GM21786 (cell line): Measurements from ENCODE around the gene CHRNA5.

Experiments
- ATAC-seq: cut with Tn5 transposase; IDR thresholded peaks from one replicate; pipeline ENCODE4 v1.9.1; 2021; ENCODE audit not compliant: unreplicated experiment

The CHRNA5 gene

DNA sequence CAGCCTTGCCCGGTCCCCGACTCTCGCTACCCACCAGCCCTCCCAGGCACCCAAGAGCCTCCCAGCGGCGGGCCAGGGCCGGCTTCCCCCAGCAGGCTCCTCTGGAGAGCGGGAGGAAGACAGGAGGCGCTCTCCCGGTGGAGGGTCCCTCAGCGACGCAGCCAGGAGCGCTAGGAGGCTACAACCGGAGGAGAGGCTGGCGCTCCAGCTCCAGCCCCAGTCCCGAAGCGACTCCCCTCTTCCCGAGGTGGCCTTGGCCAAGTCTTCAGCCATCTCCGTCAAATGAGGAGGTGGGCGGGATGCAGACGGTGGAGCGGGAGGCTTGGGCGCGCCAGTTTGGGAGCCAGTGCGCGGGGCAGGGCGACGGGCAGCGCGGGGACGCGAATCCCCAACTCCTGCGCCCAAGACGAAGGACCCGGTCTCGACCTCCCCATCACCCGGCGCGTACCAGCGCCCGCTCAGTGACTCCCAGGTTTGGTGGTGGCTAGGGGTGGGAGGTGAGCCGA lies 54.8 kb downstream of the CHRNA5 start:
- ATAC-seq, result no peak

DNA sequence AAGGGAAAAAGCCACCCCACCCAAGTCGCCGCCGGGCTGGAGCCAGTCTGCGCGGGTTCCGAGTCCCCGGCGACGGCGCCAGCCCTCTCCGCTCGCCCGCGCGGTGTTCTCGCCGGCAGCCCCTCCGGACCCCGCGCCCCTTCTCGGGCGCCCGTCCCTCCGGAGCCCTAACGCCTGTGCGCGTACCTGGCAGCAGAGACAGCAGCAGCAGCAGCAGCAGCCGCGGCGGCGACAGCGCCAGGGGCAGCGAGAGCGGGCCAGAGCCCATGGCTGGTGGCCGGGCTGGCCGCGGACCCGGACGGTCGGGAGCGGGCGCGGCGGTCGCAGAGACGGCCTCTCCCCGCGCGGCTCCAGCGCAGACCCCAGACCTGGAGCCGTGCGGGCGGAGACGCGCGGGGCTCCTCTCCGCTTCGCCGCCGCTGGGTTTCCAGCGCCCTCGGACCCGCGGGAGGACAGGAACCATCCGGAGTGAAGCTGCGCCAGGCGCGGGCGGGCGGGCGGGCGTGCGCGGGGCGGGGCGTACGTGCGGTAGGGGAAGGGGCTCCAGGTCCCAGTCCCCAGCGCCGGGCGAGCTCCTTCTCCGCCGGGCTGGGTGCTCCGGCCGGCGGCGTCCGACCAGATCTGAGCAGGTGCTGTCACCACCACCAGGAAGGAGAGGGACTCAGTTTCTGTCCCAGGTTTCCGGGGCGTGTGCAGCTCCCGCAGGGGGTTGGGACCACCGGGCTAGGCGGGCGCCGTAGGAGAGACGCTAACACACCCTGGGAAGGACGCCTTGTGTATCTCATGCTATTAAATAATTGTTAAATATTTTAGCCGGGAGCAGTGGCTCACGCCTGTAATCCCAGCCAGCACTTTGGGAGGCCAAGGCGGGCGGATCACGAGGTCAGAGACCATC lies 55.5 kb downstream of the CHRNA5 start, which contains the start of gene CHRNA3:
Gene CHRNA3 (minus strand): TSS at position 470 of the 895 bp plus-strand sequence. CDS start 202 bp downstream, at position 268.
- no peak for ATAC-seq

DNA sequence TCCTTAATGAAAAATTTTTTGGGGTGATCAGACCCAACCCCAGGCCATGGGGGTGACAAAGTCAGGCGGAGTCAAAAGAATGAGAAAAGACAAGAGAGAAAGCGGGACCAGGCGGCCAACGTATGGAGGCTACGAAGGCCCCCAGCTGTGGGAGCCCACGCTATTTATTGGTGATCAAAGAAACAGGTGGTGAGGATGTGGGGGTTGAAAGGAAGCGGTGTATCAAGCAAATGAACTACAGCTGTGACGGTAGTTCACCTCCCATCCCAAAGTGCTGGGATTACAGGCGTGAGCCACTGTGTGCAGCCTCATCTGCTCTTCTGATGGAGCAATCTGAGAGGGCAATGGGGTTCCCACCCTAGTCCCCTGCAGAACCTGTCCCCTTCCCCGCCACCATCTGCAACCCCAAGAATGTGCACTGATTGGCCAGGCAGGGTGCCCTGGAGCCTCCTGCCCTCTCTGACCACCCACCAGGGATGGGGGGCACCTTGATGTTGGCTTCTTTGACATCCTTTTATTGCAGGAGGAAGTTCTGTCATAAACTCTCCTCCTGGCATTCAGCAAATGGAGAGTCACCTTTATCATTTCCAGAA lies 56.6 kb downstream of the CHRNA5 start:
- ATAC-seq, result no peak

DNA sequence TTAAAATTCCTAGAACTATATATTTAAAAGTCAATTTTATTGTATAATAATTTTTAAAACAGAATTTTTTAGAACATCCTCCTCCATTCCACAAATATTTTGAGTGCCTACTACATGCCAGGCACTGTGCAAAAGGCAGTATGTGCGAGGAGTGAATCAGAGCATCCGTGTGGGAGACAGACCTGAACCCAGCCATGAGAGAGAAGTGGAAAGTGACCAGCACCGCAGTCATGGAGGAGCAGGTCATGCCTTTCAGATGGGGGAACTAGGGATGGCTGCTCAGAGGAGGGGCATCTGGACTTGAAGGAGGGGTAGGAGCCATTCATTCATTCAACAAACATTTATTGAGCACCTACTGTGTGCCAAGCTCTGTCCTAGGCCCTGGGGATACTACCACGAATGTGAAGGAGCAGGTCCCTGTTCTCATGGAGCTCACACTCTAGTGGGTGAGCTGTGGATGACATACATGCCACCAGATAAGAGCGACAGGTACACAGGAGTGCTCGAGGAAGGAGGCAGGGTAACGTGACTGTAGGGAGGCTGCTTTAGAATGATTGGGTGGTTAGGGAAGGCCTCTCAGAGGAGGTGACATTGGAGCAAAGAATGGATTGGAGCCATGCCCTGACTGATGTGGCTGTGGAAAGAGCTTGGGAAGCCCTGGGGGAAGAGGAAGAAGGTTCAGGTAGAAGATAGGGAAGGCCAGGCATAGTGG lies 58.6 kb downstream of the CHRNA5 start:
- no peak for ATAC-seq

- no peak for ATAC-seq
These were observed 59.6 kb downstream of the CHRNA5 start for GRCh38 chr15:78624651-78625590.

DNA sequence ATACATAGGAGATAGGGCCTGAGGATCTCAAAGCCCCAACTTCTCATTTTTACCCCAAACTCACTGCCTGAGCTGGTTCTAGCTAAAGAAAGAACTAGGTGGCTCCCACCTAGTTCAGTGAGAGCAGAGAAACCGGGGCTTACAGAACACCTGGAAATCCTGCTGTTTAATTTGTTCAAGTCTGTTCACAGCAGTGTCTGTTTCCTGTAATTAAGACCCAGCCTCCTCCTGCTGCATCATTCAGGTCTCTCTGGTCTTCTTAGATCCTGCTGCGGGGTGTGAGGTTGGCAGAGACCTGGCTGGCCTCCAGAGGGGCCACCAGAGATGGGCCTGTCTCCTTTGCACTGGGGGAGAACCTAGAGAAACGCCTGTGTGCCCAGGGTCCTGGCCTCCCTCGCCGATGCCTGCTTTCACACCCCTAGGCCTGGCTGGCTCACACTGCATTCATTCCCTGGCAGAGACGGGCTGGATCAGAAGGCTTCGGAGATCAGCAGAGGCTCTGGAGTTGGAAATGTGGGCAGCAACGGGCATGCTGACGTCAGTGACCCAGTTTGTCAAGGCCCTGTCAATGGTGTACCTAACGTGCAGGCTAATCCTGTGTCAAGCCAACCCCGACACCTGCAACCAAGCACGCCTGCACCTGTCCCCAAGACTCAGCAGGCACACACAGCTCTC lies 60.4 kb downstream of the CHRNA5 start:
- no peak for ATAC-seq

DNA sequence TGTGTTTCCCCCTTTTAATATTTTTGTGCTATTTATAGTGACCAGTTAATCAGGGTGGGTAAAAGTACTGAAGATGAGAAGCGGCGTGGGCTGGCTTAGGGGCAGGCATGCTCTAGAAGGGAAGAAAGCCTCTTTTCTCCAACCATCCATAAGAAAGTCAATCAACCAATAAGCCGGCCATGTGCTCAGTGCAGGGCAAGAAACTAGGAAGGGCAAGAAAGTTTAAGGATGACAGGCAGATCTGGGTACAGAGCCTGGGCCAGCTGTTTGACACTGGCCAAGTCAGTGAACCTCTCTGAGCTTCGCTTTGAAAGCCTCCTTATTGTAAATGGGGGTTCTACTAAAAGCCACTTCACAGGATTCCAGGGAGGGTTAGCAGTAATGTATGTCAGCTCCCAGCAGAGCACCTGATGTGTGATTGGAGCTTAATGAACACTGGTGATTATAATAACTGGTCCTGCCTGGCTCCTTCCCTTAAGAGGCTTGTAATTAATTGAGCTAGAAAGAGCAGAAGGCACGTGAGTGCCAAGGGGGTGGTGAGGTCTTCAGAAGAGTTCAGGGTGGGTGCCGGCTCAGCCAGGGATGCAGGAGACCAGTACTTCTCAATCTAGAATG lies 61.2 kb downstream of the CHRNA5 start:
- no peak for ATAC-seq

DNA sequence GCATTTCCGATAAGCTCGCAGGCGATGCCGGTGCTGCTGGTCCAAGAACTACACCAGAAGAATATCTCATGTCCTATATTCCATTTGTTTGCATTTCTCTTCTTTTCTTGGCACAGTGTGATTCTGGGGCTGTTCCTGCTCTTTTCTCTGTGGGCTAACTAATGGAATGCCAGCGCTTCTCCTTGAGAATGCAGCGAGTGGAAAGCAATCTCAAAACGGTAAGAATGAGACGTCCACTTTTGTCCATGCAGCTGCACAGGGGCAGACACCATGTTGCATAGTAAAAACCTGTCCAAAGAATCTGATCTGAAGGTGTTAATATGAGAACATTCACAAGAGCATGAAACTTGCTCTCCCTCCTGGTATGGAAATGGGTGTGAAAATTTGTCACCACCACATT lies 62.0 kb downstream of the CHRNA5 start:
- ATAC-seq, result no peak

DNA sequence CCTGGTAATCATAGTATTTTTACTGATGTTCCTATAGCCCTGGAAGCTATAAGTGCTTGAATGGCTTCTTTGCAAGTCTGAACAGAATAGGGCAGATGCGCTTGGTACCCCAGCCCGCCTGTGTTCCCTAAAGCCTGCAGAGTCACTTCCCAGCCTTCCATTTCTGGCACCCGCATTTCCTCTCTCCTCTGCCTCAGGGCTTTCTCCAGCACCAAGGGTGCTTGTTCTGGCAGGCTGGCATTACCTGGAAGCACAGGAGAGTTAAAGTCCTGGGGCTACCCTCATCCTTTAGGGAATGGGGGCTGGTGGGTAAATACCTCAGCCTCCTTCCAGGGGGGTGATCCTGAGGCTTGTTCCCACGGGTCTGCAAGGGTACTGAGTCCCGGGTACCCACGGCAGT lies 62.9 kb downstream of the CHRNA5 start:
- no peak for ATAC-seq

GRCh38 chr15:78629031-78629715 lies 63.9 kb downstream of the CHRNA5 start:
- no peak for ATAC-seq

DNA sequence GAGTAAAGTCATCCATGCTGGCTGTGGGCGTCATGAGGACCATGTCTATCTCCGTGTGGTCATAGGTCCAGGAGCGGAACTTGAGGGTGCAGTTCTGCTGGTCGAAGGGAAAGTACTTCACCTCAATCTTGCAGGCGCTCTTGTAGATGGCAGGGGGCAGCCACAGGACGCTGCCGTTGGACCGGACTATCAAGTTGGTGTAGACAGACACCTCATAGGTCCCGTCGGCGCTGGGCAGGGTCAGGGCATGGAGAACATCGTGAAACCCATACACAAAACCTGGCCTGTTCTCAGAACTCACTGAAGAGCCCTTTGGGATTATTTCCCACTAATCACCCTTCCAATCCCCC lies 64.4 kb downstream of the CHRNA5 start:
- ATAC-seq, result no peak

DNA sequence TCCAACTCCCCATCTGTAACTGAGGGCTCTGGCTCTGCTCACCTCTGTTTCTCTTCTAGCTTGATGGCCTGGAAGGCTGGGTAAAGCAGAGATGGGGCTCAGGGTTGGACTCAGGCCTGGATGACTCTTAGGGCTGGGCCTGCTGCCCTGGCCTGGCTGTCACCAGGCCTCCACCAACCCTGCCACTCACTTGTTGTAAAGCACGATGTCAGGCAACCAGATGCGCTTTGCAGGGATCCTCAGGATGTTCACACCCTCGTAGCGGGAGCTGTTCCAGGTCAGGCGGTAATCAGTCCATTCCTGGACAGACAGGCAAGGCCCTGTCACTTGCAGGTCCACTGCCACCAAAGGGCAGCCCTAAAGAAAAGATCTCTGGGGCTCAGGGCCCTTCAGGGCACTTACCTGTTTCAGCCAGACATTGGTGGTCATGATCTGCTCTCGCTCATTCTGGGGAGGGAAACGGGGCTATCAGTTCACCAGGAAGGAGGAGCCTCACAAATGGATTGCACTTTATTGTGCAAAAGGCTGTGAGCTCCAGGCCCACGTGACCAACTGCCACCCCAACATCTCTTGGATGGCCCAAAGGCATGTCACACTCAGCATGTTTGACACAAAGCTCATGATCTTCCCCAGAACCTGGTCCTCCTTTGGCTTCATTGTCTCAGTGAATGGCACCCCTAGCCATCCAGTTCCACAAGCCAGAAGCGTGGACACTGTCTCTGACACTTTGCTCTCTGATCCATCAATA lies 65.7 kb downstream of the CHRNA5 start:
- no peak for ATAC-seq

DNA sequence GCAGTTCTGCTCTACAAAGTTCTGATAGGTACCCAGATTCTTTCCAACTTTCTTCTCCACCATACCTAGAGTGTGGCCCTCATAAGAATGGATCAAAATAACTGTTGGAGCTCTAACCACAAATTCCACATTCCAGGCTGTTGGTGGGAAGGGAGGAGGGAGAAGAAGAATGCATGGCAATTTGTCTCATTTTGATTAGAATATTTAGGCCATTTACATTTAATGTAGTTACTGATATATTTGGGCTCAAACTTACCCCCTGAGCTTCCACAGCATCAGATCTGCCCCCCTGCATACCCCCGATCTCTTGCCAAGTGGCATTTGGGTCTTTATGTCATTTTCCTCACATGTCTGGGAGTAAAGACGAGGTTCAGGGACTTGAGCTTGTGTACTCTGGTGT lies 68.0 kb downstream of the CHRNA5 start:
- no peak for ATAC-seq

GRCh38 chr15:78634210-78635145 lies 69.2 kb downstream of the CHRNA5 start:
- no peak for ATAC-seq

- ATAC-seq, result no peak
These were observed 70.0 kb downstream of the CHRNA5 start for GRCh38 chr15:78635346-78635745.

GRCh38 chr15:78636378-78636859 lies 71.1 kb downstream of the CHRNA5 start:
- ATAC-seq, result no peak
